ENCODE data around the gene ERN1.
A peak's percentile ranks its signal among the peaks of the same experiment; 100 is the strongest.

ERN1 gene

DNA sequence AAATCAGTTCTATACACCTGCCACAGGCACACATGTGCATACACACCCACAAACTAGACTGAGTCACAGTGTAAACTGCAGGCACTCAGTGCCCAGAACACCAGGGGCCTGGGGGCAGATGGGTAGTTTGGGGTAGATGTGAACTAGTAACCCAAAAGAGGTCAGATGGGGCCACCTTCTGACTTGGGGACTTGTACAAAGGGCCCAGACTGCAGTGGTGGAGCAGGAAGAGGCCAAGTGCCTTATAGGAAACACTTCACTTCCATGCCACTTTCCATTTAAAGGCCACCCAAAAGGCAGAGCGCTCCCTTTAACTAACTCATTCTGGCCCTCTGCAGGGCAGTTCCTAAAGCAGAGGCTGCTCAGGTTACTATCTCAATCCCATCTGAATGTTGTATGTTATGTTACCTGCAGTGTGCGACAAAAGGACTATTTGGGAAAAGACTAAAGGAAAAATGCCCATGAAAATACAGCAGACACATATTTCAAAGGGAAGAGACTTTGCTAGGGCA, 27.8 kb upstream of the ERN1 start:
- DNase-seq, result no peak

DNA sequence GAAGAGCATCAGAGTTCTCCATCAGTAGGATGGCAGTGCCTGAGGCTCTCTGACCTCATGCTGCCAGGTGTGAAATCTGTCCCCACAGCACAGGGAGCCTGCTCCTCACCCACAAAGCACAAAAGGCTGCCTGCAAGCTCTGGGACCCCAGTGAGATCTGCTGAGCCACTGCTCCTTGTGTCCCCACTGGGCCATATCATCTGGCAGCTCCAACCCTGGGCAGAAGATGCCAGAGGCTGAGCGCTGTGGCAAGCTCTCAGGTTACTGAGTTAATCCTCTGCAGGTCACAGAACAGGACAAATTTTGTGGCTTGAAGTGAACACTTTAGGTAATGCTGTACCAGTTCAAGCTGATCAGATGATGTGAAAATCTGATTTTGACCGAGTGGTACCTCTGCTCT, 26.7 kb upstream of the ERN1 start:
- no peak for DNase-seq

DNA sequence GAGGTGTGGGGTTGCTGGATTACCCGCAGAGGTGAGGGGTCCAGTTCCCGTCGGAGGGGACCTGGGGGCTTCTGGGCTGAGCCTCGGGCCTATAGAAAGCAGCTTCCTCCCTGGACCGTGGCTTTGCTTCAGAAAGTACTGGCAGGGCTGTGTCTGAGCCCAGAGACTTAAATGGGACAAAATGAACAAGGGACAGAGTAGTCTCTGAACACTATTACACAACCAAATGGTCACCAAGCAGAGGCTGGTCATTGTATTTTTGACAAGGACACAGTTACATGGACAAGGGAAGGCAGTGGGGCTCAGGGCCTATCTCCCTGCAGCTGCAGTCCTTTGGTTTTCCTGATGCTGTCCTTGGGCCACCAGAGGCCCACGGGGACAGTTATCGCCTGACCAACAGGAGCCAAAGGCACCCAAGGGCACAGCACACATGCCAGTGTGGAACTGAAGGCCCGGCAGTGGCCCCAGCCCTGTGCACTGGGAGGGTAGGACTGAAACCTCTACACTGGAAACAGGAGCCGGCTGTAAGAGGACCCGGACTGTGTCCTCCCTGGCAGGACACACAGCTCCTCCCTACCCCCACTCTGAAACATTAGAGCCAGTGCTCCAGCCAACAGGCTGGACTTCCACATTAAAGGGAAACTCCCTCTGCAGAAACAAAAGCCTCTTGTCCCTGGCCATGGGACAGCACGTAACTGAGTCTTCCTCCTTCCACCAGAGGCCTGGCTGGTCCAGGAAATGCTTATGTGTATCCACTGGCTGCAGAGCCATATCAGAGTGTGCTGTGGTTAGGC, 26.0 kb upstream of the ERN1 start:
- peak; percentile 33 for DNase-seq

DNA sequence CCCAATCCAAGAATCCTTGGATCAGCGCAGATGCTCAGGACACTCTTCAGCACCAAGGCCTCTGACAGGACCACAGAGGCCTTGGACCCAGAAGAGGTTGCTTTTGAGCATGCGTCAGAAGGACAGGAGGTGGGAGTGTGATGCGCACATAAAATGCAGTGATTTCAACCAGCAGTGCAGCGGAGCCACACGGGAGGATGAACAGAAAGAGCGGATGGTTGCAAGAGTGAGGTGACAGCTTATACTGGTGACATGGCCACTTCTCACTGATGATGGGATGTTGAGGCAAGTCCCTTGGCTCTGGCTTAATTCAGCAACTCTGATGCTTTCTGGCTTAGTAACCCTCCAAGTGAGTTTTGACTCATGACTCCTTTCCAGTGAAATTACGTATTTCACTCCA, 25.2 kb upstream of the ERN1 start:
- no peak for DNase-seq

DNA sequence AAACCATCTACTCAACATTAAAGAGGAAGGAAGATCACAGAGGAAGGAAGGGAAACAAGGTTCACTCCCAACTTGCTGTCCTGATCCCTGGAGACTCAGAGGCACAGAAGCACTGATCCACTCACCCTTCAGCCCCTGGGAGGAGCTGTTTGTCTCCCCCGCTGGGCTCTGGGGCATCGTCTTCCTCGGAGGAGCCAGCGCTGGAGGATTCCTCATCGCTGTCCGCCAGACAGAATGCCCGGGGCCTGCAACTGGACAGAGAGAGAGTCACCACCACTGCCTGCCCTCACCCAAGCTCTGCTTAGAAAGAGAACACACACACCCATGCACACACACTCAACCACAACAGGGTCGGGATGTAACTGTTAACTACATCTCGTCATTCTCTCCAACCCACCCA, 24.8 kb upstream of the ERN1 start:
- DNase-seq, result no peak

DNA sequence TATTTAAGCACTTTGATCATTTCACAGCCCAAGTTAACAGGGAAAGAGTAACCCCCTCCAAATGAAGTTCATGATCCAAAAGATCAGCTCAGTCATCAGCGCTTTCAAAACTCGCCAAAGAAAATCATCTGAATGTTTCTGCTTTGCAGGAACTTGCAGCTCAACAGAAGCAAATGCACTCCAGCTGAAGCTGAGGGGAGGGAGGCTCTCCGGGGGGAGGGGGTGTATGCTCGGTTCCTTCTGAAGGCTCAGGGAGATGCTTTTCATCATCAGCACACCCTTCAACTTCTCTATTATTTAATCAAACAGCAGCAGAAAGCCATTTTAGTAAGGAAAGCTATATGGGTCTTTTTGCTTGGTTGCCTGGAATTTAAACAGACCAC, 24.4 kb upstream of the ERN1 start:
- no peak for DNase-seq

DNA sequence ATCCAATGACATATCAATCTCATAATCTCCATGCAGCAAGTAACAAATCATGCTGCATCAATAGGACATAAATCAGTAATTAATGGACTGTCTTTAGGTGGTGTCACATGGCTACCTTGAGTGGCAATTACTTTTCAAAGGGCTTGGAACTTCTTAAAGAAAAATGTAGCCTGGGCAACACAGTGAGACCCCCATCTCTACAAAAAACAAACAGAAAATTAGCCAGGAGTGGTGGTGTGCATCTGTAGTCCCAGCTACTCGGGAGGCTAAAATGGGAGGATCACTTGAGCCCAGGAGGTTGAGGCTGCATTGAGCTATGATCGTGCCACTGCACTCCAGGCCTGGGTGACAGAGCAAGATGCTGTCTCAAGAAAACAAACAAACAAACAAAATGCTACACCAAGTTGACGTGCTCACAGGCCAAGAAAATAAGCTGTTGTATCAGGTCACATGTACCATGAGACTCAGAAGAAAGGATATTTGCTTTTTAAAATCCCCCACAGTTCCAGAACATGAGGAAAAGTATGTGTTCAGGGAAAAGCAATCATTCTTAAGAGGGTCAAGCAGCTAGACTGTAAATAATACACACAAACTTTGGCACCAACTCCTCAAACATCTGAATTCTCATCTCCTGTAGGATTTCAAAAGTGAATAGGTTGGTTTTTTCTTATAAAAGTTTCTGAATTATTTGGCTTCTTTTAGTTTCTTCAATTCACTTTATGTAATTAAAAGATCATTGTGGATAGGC, 23.8 kb upstream of the ERN1 start:
- no peak for DNase-seq

DNA sequence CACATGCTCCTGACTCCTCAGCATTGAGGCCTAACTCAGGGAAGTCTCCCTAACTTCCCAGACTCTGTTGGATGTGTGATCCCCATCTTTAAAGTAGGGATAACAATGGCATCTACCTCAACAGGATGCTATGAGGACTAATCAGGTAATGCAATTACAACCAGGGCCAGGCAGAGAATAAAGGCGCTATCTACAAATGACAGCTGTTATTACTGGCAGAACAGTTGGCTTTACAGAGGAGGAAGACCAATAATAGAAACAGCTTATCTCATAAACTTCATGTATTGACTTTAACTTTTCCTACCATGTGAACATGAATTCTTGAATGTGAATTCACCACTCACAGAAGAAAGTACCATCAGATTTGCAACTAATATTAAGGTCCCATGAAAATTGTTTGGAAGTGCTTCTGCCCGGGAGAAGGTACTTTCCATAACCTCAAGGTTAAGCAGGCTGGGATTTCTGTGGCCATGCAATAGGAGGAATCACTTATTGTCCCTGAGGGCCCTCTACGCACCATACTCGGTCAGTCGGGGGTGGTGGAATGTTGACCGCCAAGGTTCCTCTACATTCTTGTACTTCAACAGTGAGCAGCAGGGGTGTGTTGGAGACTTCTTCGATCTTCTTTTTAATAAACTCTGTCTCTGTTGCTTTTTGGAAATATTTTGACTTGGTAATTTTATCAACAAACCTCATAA, 22.6 kb upstream of the ERN1 start:
- peak; percentile 79 for DNase-seq

DNA sequence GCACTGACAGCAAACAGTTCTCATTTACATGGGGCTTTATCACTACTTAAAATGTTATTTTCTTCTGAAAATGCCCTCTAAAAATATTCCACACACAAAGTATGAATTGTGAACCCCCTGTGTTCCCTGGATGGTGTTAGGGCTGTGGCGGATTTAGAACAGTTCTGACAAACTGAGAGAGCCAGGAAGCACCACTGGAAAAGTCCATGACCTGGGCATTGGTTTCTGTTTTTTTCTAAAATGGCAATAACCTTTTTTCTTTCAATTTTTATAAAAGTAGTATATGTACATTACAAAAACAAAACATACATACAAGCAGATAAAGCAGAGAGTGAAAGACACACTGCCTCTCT, 21.0 kb upstream of the ERN1 start:
- no peak for DNase-seq

DNA sequence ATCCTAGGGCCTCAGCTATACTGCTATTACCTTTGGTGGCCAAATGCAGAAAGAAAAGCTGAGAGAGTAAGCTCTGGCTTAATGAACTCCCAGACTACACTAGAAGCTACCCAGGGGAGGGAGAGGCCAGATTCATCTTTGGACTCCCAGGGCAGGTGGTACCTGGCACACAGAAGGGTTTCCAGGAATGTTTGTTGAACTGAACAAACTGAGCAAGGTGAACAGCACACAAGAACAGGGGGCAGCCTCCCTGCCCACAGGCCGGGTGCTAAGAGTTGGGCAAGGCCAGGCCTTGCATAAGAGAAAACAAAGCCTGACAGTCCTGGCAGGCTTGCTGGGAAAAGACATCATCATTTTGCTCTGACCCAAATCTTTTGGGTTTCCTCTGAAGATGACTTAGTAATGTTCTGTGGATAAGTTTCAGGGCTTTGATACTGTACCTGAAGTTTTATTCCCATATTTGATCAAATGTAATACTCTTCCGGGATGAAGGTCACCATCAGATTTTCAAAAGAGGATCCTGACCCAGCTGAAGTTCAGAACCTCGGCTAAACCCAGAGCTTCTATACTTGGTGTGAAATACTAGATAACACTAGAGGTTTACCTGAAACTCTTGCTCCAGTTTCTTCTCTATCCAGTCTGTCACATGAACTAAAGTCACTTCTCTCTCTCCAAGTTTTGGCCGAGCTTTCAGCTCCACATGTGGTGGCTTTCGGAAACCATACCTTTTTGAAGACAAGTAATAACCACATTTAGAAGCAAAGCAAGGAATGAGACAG, 20.5 kb upstream of the ERN1 start:
- peak; percentile 36 for DNase-seq

DNA sequence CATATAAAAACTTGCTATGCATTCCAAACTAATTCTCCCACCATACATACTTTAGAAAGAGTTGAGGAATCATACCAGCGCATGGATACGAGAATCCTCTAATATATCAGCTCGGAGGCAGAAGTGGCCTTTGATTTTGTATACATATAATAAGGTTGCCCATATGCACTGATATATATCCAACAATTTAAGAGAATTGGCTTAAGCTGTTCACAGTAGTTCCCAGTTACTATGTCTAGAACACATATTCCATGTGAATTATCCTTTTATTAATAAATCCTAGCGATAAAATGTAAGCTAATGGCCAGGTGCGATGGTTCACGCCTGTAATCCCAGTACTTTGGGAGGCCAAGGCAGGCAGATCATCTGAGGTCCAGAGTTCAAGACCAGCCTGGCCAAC, 19.3 kb upstream of the ERN1 start:
- no peak for DNase-seq

DNA sequence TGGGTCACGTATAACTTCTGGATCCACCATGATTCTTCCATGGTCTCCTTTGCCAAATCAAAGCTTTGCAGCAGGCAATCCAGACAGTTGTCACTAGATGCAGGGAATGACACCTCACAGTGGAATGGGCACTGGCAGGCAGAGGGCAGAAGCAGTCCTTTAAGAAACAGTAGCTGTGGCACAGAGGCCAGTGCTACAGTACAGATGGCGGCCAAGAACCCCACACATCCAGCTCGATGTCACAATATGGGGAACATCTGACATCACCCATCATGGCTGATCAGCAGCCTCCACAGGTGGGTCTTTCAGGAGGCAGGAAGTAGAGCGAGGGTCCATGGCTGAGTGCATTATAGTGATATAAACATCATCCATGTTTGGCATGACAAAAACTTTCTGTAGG, 18.8 kb upstream of the ERN1 start:
- DNase-seq, result peak; percentile 66

DNA sequence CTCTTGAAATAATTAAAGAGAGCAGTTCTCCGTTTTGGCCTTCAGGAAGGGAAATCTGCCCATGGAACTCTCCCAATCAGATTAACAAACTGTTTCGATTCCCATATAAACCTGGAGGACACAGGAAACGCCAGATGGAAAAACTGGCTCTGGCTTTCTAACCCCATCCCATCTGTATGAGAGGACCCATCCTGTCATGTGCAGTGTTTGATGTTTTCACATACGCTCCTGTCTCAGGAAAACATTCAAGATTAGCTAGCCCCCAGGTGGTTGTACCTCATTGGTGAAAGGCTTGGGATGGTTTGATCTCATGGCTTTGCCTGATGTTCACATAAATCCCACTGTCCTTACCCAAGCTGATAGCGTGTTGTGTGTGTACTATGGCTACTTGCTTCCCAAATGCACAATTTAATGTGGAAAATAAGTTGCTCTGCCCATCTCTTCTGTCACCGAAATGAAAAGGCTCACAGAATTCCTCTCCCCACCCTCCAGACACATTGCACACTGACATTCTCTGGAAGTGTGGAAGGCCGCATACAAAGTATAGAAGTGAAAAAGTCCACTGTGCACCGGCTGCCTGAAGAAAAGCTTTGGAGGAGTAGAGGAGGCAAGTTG, 18.2 kb upstream of the ERN1 start:
- peak; percentile 30 for DNase-seq

DNA sequence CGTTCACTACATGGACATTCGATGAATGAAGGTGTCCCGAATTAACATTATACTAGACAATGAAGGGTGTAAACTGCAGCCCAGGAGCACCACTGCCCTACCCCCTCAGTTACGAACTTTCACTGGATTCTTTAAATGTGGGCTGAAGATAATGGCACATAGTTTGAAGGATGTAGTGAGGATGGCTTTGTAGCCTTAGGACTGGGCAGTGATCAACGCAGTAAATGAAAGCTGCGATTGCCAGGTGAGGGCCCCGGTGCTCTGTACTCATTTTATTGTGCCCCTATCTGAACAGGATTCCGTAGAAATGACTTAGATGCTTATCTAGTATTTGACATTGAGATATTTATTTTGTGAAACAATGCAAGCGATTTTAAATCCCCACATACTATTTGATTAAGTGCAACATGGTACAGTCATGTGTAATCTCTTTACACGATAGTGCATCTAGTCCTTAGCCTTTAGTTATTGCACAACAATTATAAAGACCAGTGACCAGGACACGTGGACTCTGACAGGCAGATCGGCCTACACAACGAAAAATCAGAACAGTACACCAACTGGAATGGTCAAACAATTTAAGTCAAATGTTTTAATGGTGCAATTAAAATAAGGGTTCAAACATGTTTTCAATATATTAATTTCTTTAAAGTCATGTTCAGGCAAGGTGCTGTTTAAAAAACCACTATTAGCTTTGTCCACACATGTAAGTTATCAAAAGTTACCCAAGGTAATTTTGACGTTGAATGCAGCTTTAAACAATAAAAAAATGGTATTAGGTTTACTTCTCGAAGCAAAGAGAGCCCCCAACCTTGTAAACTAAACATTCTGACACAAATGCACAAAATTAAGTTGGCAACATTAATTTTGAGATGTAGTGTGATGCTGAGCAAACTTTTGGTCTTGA, 17.4 kb upstream of the ERN1 start:
- peak; percentile 56 for DNase-seq

DNA sequence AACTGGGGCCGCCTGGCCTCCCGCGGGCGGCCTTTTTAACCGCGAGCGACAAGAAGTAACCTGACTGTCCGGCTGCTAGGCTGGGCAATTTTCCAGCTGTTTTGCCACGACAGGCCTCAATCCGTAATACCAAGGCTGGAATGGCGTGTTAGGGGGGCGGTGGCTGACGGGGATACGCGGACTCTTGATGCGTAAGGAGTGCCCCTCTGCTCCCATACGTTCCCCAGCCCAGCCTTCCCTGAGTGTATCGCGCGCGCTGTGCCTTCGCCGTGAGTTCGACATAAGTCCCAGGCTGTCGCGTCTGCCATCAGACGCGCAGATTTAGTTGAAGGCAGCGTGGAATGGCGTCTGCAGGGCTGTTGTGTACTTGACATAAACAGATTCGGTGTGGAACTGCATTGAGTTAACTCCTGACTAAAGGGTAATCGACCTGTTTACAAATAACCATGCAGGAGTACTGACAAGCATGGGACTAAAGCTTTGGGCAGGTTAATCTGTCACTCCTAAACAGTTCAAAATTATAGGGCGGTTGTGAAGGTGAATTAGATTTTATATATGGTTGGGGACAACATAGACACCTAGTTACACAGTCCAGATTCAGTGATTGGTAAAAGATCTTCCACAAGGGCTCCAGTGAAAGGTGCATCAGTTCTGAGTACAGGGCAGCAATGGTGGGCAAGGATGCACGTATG, 16.6 kb upstream of the ERN1 start:
- DNase-seq, result peak; percentile 72

DNA sequence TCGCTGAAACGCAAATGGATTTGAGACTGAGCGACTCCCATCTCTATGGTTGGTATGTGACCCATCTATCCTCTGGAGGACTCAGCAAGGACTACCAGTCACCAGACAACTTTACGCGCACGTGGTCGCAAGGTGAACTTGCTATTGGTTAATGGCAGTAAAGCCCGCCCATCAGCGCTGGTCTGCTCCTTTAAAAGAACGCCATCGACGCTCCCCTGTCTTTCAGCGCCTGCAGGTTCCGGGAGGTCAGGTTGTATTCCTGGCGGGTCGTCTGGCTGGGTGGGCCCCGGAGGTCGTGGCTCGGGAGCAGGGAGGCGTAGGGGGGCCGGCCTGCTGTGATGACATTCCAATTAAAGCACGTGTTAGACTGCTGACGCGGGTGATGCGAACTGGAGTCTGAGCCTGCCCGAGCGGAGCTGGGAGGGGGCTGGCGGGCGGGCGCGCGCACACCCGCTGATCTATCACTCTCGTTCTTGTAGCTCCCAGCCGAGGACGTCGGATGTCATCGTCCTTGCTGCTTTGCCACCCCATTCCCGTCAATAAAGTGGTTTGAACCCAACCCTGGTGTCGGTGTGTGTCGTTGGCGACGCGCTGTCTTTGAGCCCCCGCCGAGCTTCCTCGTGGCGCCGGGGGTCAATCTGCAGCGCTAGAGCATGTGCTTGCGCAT, 15.9 kb upstream of the ERN1 start:
- DNase-seq, result peak; percentile 100

DNA sequence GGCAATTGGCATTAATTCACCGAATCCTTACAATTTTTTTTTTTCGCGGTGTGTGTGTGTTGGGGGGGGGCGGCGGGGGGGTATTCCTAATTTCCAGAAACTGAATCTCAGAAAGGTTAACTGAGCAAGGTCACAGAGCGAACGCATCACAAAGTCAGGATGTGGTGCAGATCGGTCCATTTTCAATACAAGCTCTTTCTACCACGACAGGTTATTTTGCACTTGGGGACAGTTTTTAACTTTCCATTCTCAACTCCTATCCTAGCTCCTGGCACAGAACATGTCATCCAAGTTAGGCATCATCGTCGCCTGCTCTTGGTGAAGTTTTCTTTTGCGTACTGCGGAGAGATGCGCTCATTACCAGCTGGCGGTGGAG, 15.4 kb upstream of the ERN1 start:
- DNase-seq, result no peak

DNA sequence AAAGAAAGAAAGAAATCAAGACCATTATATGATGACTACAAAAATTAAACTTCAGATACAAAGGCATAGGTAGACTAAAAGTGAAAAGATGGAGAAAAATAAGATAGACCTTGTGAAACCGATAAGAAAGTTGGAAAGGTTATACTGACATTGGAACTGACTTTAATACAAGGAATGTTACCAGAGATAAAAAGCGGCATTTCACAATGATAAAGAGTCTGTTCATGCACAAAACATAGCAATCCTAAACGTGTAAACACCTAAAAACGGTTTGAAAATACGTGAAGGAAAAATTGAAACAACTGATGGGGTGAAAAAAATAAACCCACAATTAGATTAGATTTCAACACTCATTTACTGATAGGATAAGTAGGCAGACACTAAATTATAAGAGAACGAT, 9.6 kb upstream of the ERN1 start:
- no peak for DNase-seq

DNA sequence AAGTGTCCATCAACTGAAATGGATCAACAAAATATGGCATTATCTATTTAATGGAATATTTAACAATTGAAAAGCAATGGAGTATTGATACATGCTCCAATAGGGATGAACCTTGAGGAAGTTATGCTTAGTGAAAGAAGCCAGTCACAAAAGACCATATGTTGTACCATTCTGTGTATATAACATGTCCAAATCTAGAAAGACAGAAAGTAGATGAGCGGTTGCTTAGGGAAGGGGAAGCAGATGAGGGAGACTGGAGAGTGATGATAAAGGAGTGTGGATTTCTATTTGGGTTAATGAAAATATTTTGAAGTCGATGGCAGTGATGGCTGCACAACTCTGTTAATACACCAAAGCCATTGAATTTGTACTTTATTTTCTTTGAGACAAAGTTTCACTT, 8.5 kb upstream of the ERN1 start:
- DNase-seq, result peak; percentile 68

DNA sequence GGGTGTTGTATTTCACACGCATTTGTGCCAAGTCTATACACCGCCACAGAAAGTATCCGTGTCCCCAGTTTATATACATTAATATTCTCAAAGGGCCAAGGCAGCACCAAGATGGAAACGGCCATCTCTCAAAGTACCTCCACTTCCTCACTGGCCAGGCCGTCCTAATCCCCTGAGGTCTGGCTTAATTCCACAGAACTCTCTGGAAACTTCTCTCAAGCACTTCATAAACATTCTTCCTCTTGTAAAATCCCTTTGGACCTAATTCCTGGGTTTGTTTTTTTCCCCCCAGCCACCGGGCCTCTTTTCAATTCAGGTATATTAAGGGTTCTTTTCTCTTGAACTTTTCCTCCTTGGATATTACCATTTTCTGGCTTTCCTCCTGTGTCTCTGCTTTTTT, 5.1 kb upstream of the ERN1 start:
- DNase-seq, result no peak
